Liver (tissue), 2 donors: Measurements from ENCODE around the gene WFS1.

Experiments
- CTCF ChIP-seq: fragments of 150-350 bp; IDR thresholded peaks from 2 replicates; pipeline ENCODE4 v1.5.1; 2017; ENCODE audit warnings: improper control_type of control experiment, low read depth, low read length; ENCODE audit not compliant: missing input control
- MAX ChIP-seq: IDR thresholded peaks from 2 replicates; pipeline ENCODE4 v1.6.1; 2016; ENCODE audit warnings: antibody characterized with exemption
- donor health status: healthy.

GRCh38 chr4:6233929-6234328, 35.7 kb upstream of the WFS1 start:
- TF ChIP-seq CTCF (no peak), MAX (no peak)
